ENCODE results near the gene MAN1A1.
"Not testable (repeated sequence)": the region's sequence is repeated elsewhere in the genome, so short reads cannot be mapped to it uniquely, and the experiment has no call there.

The MAN1A1 gene

GRCh38 chr6:119173249-119174084 lies 176.1 kb downstream of the MAN1A1 start:
- no peak for DNase-seq (ENCODE audit: low read depth, low spot score)

GRCh38 chr6:119172824-119173223 lies 176.7 kb downstream of the MAN1A1 start:
- DNase-seq (ENCODE audit: low read depth, low spot score), result no peak

GRCh38 chr6:119171864-119172588 lies 177.5 kb downstream of the MAN1A1 start:
- no peak for DNase-seq (ENCODE audit: low read depth, low spot score)

GRCh38 chr6:119171088-119171841 lies 178.3 kb downstream of the MAN1A1 start:
- no peak for DNase-seq (ENCODE audit: low read depth, low spot score)

GRCh38 chr6:119170447-119171087 lies 179.0 kb downstream of the MAN1A1 start:
- DNase-seq (ENCODE audit: low read depth, low spot score), result peak; percentile 19

- DNase-seq (ENCODE audit: low read depth, low spot score), result no peak
Observed at GRCh38 chr6:119170103-119170446, 179.5 kb downstream of the MAN1A1 start.

GRCh38 chr6:119169355-119169754 lies 180.2 kb downstream of the MAN1A1 start:
- not testable (repeated sequence) for DNase-seq (ENCODE audit: low read depth, low spot score)

GRCh38 chr6:119166024-119166784 lies 183.4 kb downstream of the MAN1A1 start:
- no peak for DNase-seq (ENCODE audit: low read depth, low spot score)

- no peak for DNase-seq (ENCODE audit: low read depth, low spot score)
Observed at GRCh38 chr6:119163006-119163405, 186.6 kb downstream of the MAN1A1 start.

GRCh38 chr6:119162134-119162775 lies 187.3 kb downstream of the MAN1A1 start:
- no peak for DNase-seq (ENCODE audit: low read depth, low spot score)

GRCh38 chr6:119161438-119161837 lies 188.1 kb downstream of the MAN1A1 start:
- DNase-seq (ENCODE audit: low read depth, low spot score), result no peak

- DNase-seq (ENCODE audit: low read depth, low spot score), result no peak
Observed at GRCh38 chr6:119160911-119161310, 188.7 kb downstream of the MAN1A1 start.

GRCh38 chr6:119158057-119158848 lies 191.3 kb downstream of the MAN1A1 start:
- no peak for DNase-seq (ENCODE audit: low read depth, low spot score)

GRCh38 chr6:119157506-119157815 lies 192.1 kb downstream of the MAN1A1 start:
- DNase-seq (ENCODE audit: low read depth, low spot score), result no peak

GRCh38 chr6:119156757-119157505 lies 192.6 kb downstream of the MAN1A1 start:
- DNase-seq (ENCODE audit: low read depth, low spot score), result no peak

GRCh38 chr6:119156082-119156481 lies 193.5 kb downstream of the MAN1A1 start:
- DNase-seq (ENCODE audit: low read depth, low spot score), result not testable (repeated sequence)

GRCh38 chr6:119152187-119152586 lies 197.4 kb downstream of the MAN1A1 start:
- DNase-seq (ENCODE audit: low read depth, low spot score), result no peak

GRCh38 chr6:119148825-119149525 lies 200.6 kb downstream of the MAN1A1 start:
- DNase-seq (ENCODE audit: low read depth, low spot score), result peak; percentile 88

Measured in astrocyte of the hippocampus (primary cell).